ENCODE measurements around the gene USP4. TPM values are rescaled to one million over a fixed set of nuclear protein-coding genes. Genes with fewer than 3 reads are reported as not detected.
"Not testable (repeated sequence)": the region's sequence is repeated elsewhere in the genome, so short reads cannot be mapped to it uniquely, and the experiment has no call there.

Gene USP4
- total and polyA plus RNA-seq, 2 donors (not counting 1 experiment from before 2014, with no cell fraction given) = 60.3 to 116 TPM

- H4K20me1 ChIP-seq (ENCODE audit: control insufficient read depth, insufficient read depth, low read length, poor library complexity, severe bottlenecking); H3K27me3 Mint-ChIP-seq; H3K27me3 ChIP-seq (replicated peaks in 1 of 4; ENCODE audit: control extremely low read depth in 1 of 4, control insufficient read depth in 3 of 4, insufficient read depth in 4 of 4, low read length in 3 of 4); H3K36me3 ChIP-seq (replicated peaks in 1 of 2; ENCODE audit: control extremely low read depth in 1 of 2, control insufficient read depth in 1 of 2, extremely low read depth in 1 of 2, insufficient read depth in 2 of 2, low read length in 1 of 2); H3K4me3 ChIP-seq (ENCODE audit: control extremely low read depth in 1 of 5, extremely low read depth in 1 of 5, insufficient read depth in 1 of 5, low read depth in 2 of 5, low read length in 4 of 5); DNase-seq; H3K27ac ChIP-seq (ENCODE audit: low read length in 2 of 2); ATAC-seq (ENCODE audit: low read depth); H3K9me3 Mint-ChIP-seq (ENCODE audit: insufficient read depth); H3K4me2 ChIP-seq (replicated peaks; ENCODE audit: low read depth, low read length, poor library complexity, severe bottlenecking); H3K27ac Mint-ChIP-seq; CTCF ChIA-PET; H3K4me3 Mint-ChIP-seq; H3K9me3 ChIP-seq (ENCODE audit: control extremely low read depth in 1 of 3, control insufficient read depth in 2 of 3, insufficient read depth in 1 of 3, low read length in 2 of 3); H3K9ac ChIP-seq (ENCODE audit: low read length); H2AFZ ChIP-seq (ENCODE audit: insufficient read depth, low read depth, low read length, poor library complexity, severe bottlenecking); POLR2A ChIA-PET: not testable (repeated sequence)
- peaks cover 52% of the 10 kb centered on the region for H3K4me1 Mint-ChIP-seq
- intact Hi-C loops (cut with micrococcal nuclease) = loop anchor here (10.0 kb wide), 1 partner anchor 886 kb away; the partner anchor contains the start of gene GNAI2
- Histone ChIP-seq H3K79me2 (ENCODE audit: control insufficient read depth, insufficient read depth, low read length) (peaks cover 25% of the 10 kb centered on the region), H3K4me1 (ENCODE audit: control insufficient read depth in 2 of 2, insufficient read depth in 2 of 2, low read length in 2 of 2) (peaks cover 56 to 65% of the 10 kb centered on the region in 2 donors)
- WGBS (ENCODE audit: insufficient coverage) = 100% methylated on average over 1 of the region's 12 CpGs
These were observed 8.5 kb upstream of the USP4 start for GRCh38 chr3:49348361-49348760.

- ChIA-PET POLR2A (no interaction called here), CTCF (interaction anchor here (3.6 kb wide), 1 partner anchor 102 kb away, joined by 14 read pairs; no protein-coding TSS in a partner anchor)
- no peaks in the 10 kb centered on the region for H3K36me3 ChIP-seq (replicated peaks in 1 of 2; ENCODE audit: control extremely low read depth in 1 of 2, control insufficient read depth in 1 of 2, extremely low read depth in 1 of 2, insufficient read depth in 2 of 2, low read length in 1 of 2)
- peak overlapping the region; percentile 99 for H3K27ac Mint-ChIP-seq
- no peak overlapping the region for H3K9ac ChIP-seq (ENCODE audit: low read length)
- H3K4me3 Mint-ChIP-seq = peak overlapping the region; percentile 4
- no peak overlapping the region for H3K4me3 ChIP-seq (ENCODE audit: control extremely low read depth in 1 of 5, extremely low read depth in 1 of 5, insufficient read depth in 1 of 5, low read depth in 2 of 5, low read length in 4 of 5)
- ATAC-seq (ENCODE audit: low read depth) (no peak), DNase-seq (no peak)
- H3K9me3 ChIP-seq (ENCODE audit: control extremely low read depth in 1 of 3, control insufficient read depth in 2 of 3, insufficient read depth in 1 of 3, low read length in 2 of 3) = no peaks in the 10 kb centered on the region
- H3K27me3 ChIP-seq (replicated peaks in 1 of 4; ENCODE audit: control extremely low read depth in 1 of 4, control insufficient read depth in 3 of 4, insufficient read depth in 4 of 4, low read length in 3 of 4) = no peaks in the 10 kb centered on the region
- H3K27ac ChIP-seq (ENCODE audit: low read length in 2 of 2) = peak overlapping the region; percentile 87 to 93
- no peak overlapping the region for H2AFZ ChIP-seq (ENCODE audit: insufficient read depth, low read depth, low read length, poor library complexity, severe bottlenecking)
- H3K27me3 Mint-ChIP-seq = no peaks in the 10 kb centered on the region
- no CpG with 5 or more reads among the region's 6 CpGs for WGBS (ENCODE audit: insufficient coverage)
- H3K79me2 ChIP-seq (ENCODE audit: control insufficient read depth, insufficient read depth, low read length) = peaks cover 21% of the 10 kb centered on the region
- peak overlapping the region; percentile 35 for H3K4me2 ChIP-seq (replicated peaks; ENCODE audit: low read depth, low read length, poor library complexity, severe bottlenecking)
- intact Hi-C loops (cut with micrococcal nuclease) = loop anchor here (10.0 kb wide), 1 partner anchor 888 kb away; the partner anchor contains the start of gene GNAI2
- TF ChIP-seq EZH2 (IDR thresholded peaks at IDR 0.05; ENCODE audit: borderline replicate concordance, insufficient read depth, low read depth, low read length, poor library complexity, severe bottlenecking) = no peak
- no peak for TF ChIP-seq CTCF (IDR thresholded peaks at IDR 0.05)
- no peaks in the 10 kb centered on the region for H4K20me1 ChIP-seq (ENCODE audit: control insufficient read depth, insufficient read depth, low read length, poor library complexity, severe bottlenecking)
- H3K4me1 Mint-ChIP-seq = peaks cover 52% of the 10 kb centered on the region
- H3K4me1 ChIP-seq (ENCODE audit: control insufficient read depth in 2 of 2, insufficient read depth in 2 of 2, low read length in 2 of 2) = peaks cover 60 to 67% of the 10 kb centered on the region in 2 donors
- H3K9me3 Mint-ChIP-seq (ENCODE audit: insufficient read depth) = no peaks in the 10 kb centered on the region
These were observed 7.0 kb upstream of the USP4 start for GRCh38 chr3:49346797-49347251.
